ENCODE data around the gene MAIP1. TPM values are rescaled to one million over a fixed set of nuclear protein-coding genes. Genes with fewer than 3 reads are reported as not detected.
"Not testable (repeated sequence)": the region's sequence is repeated elsewhere in the genome, so short reads cannot be mapped to it uniquely, and the experiment has no call there.

The MAIP1 gene, protein sequence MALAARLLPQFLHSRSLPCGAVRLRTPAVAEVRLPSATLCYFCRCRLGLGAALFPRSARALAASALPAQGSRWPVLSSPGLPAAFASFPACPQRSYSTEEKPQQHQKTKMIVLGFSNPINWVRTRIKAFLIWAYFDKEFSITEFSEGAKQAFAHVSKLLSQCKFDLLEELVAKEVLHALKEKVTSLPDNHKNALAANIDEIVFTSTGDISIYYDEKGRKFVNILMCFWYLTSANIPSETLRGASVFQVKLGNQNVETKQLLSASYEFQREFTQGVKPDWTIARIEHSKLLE
- 10 to 100 TPM; 17.9 to 18.5 TPM for total RNA-seq
- 10 to 100 TPM; 11.5 to 16.8 (median 12.6) TPM for polyA plus RNA-seq
- total RNA-seq = 10.6 to 25.8 (median 15.7) reads per million in 6 experiments

DNA sequence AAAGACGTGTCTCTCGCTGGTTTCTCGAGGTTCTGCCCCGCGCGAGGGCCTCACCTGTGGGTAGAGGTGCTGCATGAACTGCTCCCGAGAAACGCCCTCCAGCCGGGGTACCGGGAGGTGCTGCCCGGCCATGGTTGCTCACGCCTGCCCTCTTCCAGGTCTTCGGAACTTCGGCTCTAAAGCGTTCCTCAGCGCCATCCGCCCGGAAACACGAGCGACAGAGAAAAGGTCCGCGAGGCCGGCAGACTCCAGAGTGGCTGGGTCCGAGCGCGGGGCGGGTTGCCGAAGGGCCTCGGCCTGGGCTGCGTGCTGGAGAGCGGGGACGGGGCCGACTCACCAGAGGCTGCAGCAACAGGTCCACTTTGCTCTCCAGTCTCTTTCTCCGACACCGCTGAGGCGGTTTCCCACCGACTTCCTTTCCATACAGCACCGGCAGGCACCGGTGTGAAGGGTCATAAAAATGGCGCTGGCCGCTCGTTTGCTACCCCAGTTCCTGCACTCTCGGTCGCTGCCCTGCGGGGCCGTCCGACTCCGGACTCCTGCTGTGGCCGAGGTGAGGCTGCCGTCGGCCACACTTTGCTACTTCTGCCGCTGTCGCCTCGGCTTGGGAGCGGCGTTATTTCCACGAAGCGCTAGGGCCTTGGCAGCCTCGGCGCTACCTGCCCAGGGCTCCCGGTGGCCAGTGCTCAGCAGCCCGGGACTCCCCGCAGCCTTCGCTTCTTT, at the start of gene MAIP1, which contains the start of gene TYW5:
Gene MAIP1, plus strand, starts transcription at position 244 of the 723 bp plus-strand sequence. Its CDS starts 217 bp downstream, at position 461.
Gene TYW5, minus strand, starts transcription at position 153 of the 723 bp plus-strand sequence. Its CDS starts 21 bp downstream, at position 132.
- DNase-seq (peak; percentile 63 to 90 (median 74)), ATAC-seq (peak; percentile 89 to 92)
- peak within 1 kb of the TSS; percentile 92 to 98 (median 96) for H3K27ac Mint-ChIP-seq
- peaks cover 0 to 20% (median 8%) of the 10 kb centered on the region in 3 donors for H3K36me3 Mint-ChIP-seq
- no peaks in the 10 kb centered on the region for H3K9me3 Mint-ChIP-seq
- peaks cover 19 to 65% (median 51%) of the 10 kb centered on the region in 4 donors for H3K4me1 Mint-ChIP-seq
- no peaks in the 10 kb centered on the region for H3K27me3 Mint-ChIP-seq
- peak within 1 kb of the TSS; percentile 95 to 99 (median 98) for H3K4me3 Mint-ChIP-seq
- POLR2A ChIA-PET = interaction anchor here (0.7 to 1.2 kb wide), 2 partner anchors 45 to 571 kb away, joined by 3 read pairs; partner anchors contain the start of genes C2orf69 and SGO2

DNA sequence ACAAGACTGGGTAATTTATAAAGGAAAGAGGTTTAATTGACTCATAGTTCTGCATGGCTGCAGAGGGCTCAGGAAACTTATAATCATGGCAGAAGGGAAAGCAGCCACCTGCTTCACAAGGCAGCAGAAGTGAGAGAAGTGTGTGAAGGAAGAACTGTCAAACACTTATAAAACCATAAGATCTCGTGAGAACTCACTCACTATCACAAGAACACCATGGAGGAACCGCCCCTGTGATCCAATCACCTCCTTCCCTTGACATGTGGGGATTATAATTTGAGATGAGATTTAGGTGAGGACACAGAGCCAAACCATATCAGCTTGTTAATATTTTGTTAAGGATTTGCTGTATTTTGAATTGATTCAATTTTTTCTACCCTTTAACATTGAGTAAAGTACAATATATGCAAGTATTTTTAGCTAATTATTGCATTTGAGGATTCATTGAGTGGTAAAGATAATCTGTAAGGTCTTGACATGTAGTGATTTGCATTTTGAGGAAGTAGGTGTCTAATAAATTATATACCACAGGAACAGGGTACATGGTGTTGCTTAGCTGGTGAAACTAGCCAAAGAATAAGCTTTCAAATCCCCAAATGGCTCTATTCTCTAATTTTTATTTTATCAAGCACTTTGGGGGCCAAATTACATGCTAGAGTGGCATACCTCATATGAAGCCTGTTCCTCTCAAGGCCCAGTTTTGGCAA, 48.2 kb upstream of the MAIP1 start:
- POLR2A ChIA-PET = no interaction called here
- Mint-ChIP-seq H3K4me3 (no peak overlapping the region), H3K27me3 (peaks cover 2 to 23% (median 17%) of the 10 kb centered on the region in 5 donors), H3K36me3 (no peaks in the 10 kb centered on the region), H3K9me3 (no peaks in the 10 kb centered on the region), H3K4me1 (peaks cover 8 to 17% (median 13%) of the 10 kb centered on the region in 4 donors), H3K27ac (no peak overlapping the region)
- DNase-seq (no peak), ATAC-seq (no peak)

DNA sequence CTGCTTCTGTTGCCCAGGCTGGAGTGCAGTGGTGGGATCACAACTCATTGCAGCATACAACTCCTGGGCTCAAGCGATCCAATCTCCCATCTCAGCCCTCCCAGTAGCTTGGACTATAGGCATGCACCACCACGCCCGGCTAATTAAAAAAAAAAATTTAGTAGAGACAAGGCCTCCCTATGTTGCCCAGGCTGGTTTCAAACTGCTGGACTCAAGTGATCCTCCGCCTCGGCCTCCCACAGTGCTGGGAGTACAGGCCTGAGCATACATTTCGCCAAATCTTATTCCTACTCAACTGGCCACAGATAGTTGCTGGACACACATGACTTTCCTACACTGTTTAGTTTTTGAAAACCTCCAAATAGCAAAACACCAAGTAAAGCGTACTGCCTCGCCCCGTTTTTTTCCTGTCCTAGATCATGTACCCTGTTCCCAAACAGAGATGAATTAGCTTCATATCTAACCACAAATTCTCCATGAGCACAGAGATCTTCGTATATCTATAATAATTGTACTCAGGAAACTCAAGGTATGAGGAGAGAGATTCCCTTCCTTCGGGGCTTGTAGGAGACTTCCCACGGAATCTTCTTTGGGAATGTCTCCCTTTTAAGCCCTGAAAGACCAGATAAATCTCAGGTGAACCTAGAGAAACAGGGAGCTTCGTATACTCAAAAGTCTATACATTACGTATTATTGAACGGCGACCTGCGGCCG, 44.9 kb upstream of the MAIP1 start:
- POLR2A ChIA-PET = interaction anchor here (0.6 to 1.0 kb wide), 3 partner anchors 45 to 1190 kb away, joined by 3 read pairs; partner anchors contain the start of genes NIF3L1 and PPIL3
- DNase-seq (no peak), ATAC-seq (no peak)
- Mint-ChIP-seq H3K9me3 (no peaks in the 10 kb centered on the region), H3K27me3 (peaks cover 0 to 16% (median 5%) of the 10 kb centered on the region in 5 donors), H3K27ac (peak overlapping the region; percentile 82 to 98 (median 94)), H3K36me3 (peaks cover 0 to 1% (median under 1%) of the 10 kb centered on the region in 3 donors), H3K4me3 (peak overlapping the region; percentile 90 to 99 (median 95)), H3K4me1 (peaks cover 20 to 41% (median 33%) of the 10 kb centered on the region in 4 donors)

DNA sequence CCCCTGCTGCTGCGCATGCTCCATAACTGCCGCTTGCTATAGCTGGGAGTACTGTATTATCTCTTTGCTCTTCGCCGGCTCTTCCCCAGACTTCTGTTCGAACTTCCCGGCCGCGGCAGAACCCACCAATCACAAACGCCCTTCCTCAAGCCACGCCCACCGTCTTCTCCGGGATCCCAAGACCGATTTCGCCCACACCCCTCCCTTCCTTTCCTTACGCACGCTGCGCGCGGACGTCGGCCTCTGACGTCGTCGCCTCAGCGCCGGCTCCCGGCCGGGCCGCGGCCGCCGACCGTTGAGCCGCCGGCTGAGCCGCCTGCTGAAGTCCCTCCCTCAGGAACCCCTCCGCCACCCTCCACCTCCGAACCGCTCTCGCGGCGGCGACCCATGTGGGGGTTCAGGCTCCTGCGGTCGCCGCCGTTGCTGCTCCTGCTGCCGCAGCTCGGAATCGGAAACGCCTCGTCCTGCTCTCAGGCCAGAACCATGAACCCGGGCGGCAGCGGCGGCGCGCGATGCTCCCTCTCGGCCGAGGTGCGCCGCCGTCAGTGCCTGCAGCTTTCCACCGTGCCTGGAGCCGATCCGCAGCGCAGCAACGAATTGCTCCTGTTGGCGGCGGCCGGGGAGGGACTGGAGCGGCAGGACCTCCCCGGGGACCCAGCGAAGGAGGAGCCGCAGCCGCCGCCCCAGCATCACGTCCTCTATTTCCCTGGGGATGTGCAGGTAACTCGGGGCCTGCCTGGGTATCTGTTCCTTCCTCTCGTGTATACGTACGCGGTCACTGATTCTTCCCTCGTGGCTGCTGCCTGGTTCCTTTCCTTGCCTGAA, 44.1 kb upstream of the MAIP1 start, which contains the start of gene C2orf69:
Gene C2orf69, plus strand, starts transcription at position 242 of the 825 bp plus-strand sequence. Its CDS starts 146 bp downstream, at position 388.
- peak; percentile 75 to 83 for ATAC-seq
- H3K27ac Mint-ChIP-seq = peak within 1 kb of the TSS; percentile 92 to 98 (median 94)
- peaks cover 20 to 41% (median 35%) of the 10 kb centered on the region in 4 donors for H3K4me1 Mint-ChIP-seq
- peaks cover 0 to 8% (median 7%) of the 10 kb centered on the region in 3 donors for H3K36me3 Mint-ChIP-seq
- peaks cover 0 to under 1% (median 0%) of the 10 kb centered on the region in 9 donors for H3K9me3 Mint-ChIP-seq
- POLR2A ChIA-PET = interaction anchor here (0.6 to 1.0 kb wide), 4 partner anchors 8 to 1190 kb away, joined by 3 read pairs; partner anchors contain the start of genes NIF3L1 and PPIL3
- peak; percentile 73 to 92 (median 83) for DNase-seq
- H3K27me3 Mint-ChIP-seq = peaks cover 0 to 10% (median 2%) of the 10 kb centered on the region in 5 donors
- H3K4me3 Mint-ChIP-seq = peak within 1 kb of the TSS; percentile 90 to 99 (median 95)

DNA sequence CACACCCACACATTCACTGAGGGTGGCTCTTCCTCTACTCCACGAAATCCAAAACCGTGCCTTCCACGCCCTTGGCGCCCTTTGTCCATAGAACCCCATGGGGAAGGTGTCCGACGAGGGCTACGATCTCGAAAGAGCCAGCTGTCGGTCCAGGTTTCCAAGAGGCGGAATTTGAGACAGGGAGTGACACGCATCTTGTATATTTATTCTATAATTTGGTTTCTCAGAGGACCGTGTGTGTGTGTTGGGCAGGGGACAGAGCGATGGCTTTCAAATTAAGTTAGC, 43.6 kb upstream of the MAIP1 start:
- ATAC-seq = no peak

DNA sequence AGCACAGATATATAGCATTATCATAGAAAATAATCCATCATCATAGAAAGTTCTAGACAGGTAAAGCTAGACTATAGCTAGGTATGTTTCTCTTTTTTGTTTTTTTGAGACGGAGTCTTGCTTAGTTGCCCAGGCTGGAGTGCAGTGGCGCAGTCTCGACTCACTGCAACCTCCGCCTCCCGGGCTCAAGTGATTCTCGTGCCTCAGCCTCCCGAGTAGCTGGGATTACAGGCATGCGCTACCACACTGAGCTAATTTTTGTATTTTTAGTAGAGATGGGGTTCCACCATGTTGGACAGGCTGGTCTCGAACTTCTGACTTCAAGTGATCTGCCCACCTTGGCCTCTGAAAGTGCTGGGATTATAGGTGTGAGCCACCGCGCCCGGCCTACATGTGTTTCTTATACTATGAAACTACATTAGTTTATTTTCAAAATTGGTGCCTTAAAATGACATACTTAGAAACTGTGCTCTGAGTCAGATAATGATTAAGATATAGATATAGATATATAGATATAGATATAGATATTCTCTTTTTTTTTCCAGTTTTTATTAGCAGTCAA, 42.7 kb upstream of the MAIP1 start:
- peak overlapping the region; percentile 45 to 99 (median 84) for H3K4me3 Mint-ChIP-seq
- ATAC-seq, DNase-seq, H3K9me3 Mint-ChIP-seq, H3K27me3 Mint-ChIP-seq: not testable (repeated sequence)
- H3K27ac Mint-ChIP-seq = peak overlapping the region in 2 of 10 donors; percentile 53 to 63
- POLR2A ChIA-PET = interaction anchor here (1.0 kb wide), 1 partner anchor 10 kb away, joined by 3 read pairs; no protein-coding TSS in a partner anchor
- peaks cover 0 to 21% (median 19%) of the 10 kb centered on the region in 3 donors for H3K36me3 Mint-ChIP-seq
- H3K4me1 Mint-ChIP-seq = peaks cover 21 to 45% (median 34%) of the 10 kb centered on the region in 4 donors

More for the DNA sequence above, 43.6 kb upstream of the MAIP1 start:
- POLR2A ChIA-PET = interaction anchor here (1.0 kb wide), 1 partner anchor 9 kb away, joined by 3 read pairs; no protein-coding TSS in a partner anchor
- peak overlapping the region; percentile 92 to 98 (median 94) for H3K27ac Mint-ChIP-seq
- H3K4me3 Mint-ChIP-seq = peak overlapping the region; percentile 90 to 99 (median 95)
- H3K9me3 Mint-ChIP-seq = peaks cover 0 to 5% (median 0%) of the 10 kb centered on the region in 9 donors
- peaks cover 0 to 13% (median 12%) of the 10 kb centered on the region in 3 donors for H3K36me3 Mint-ChIP-seq
- peaks cover 21 to 42% (median 37%) of the 10 kb centered on the region in 4 donors for H3K4me1 Mint-ChIP-seq
- H3K27me3 Mint-ChIP-seq = peaks cover 0 to 7% (median 2%) of the 10 kb centered on the region in 5 donors
- DNase-seq = no peak

DNA sequence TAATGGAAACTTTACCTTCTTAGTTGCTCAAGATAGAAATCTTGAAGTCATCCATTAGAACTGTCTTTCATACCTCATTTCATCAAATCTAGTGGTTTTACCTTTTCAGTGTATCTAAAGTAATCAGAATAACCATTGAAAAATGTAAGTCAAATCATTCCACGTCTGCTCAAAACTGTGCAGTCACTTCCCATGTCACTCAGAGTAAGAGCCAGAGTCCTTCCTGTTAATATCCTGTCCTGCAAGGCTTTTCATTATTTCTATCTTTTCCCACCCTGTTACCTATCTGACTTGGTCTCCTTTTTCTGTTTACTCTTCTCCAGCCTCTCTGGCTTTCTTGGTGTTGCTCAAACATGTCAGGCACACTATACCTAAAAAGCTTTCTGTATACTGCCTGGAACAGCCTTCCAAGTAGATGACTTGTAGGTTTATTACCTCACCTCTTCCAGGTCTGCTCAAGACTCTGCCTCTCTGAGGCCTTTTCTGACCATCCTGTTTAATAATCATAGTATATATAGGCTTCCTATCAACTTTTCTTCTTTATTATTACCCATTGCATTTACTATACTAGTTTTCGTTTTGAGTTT, 40.9 kb upstream of the MAIP1 start:
- Mint-ChIP-seq H3K36me3 (peaks cover 0 to 33% (median 26%) of the 10 kb centered on the region in 3 donors), H3K27me3 (no peaks in the 10 kb centered on the region), H3K4me1 (peaks cover 21 to 45% (median 37%) of the 10 kb centered on the region in 4 donors), H3K4me3 (peak overlapping the region in 7 of 10 donors; percentile 1 to 41 (median 11)), H3K9me3 (peaks cover 0 to 5% (median 0%) of the 10 kb centered on the region in 9 donors), H3K27ac (peak overlapping the region in 6 of 10 donors; percentile 1 to 46 (median 14))
- DNase-seq = no peak
- POLR2A ChIA-PET = no interaction called here
- no peak for ATAC-seq

DNA sequence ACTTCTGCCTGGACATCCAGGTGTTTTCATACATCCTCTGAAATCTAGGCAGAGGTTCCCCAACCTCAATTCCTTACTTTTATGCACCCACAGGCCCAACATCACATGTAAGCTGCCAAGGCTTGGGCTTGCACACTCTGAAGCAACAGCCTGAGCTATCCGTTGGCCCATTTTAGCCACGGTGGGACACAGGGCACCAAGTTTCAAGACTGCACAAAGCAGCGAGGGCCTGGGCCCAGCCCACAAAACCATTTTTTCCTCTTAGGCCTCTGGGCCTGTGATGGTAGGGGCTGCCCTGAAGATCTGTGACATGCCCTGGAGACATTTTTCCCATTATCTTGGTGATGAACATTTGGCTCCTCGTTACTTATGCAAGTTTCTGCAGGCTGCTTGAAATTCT, 38.4 kb upstream of the MAIP1 start:
- H3K27ac Mint-ChIP-seq = no peak overlapping the region
- H3K4me1 Mint-ChIP-seq = peaks cover 17 to 46% (median 25%) of the 10 kb centered on the region in 4 donors
- no peak for DNase-seq
- no peak for ATAC-seq
- peaks cover 0 to 35% (median 26%) of the 10 kb centered on the region in 3 donors for H3K36me3 Mint-ChIP-seq
- POLR2A ChIA-PET = no interaction called here
- no peak overlapping the region for H3K4me3 Mint-ChIP-seq
- H3K9me3 Mint-ChIP-seq = peaks cover 0 to 5% (median 0%) of the 10 kb centered on the region in 9 donors
- no peaks in the 10 kb centered on the region for H3K27me3 Mint-ChIP-seq

DNA sequence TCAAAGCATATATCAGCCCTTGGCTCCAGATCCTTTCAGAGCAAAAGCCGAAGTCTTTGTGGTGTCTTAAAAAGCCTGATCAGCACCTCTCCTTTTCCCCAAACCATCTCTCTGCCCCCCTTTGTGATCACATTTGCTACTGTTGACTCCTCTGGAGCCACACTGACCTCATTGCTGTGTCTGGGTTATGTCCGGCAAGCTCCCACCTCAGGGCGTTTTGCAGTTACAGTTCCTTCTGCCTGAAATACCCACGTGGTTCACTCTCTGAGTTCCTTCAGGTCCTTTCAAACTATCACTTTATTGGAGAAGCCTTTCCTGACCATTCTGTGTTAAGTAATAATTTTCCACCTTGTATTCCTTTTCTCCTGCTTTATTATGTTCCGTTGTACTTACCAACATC, 32.5 kb upstream of the MAIP1 start:
- ATAC-seq = no peak
- H3K27ac Mint-ChIP-seq = peak overlapping the region in 3 of 10 donors; percentile 36 to 63 (median 37)
- no peak for DNase-seq
- peaks cover 0 to 34% (median 3%) of the 10 kb centered on the region in 3 donors for H3K36me3 Mint-ChIP-seq
- H3K4me1 Mint-ChIP-seq = peaks cover 9 to 21% (median 11%) of the 10 kb centered on the region in 4 donors
- H3K4me3 Mint-ChIP-seq = no peak overlapping the region
- no peaks in the 10 kb centered on the region for H3K9me3 Mint-ChIP-seq
- POLR2A ChIA-PET = no interaction called here
- no peaks in the 10 kb centered on the region for H3K27me3 Mint-ChIP-seq

DNA sequence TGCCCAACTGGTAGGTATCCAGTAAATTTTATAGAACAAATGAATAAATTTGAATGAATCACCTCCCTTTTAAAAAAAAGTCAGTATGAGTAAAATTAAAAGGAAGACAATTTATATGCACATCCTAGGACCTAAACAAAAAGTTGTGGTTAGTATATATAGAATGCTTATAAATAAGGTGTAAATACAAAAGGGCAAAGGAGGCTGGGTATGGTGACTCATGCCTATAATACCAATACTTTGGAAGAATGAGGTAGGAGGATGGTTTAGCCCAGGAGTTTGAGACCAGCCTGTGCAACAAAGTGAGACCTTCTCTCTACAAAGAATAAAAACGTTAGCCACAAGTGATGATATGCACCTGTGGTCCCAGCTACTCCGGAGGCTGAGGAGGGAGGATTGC, 31.5 kb upstream of the MAIP1 start:
- Mint-ChIP-seq H3K9me3 (no peaks in the 10 kb centered on the region), H3K4me3 (no peak overlapping the region), H3K27me3 (no peaks in the 10 kb centered on the region), H3K4me1 (peaks cover 8 to 21% (median 11%) of the 10 kb centered on the region in 4 donors), H3K27ac (peak overlapping the region in 4 of 10 donors; percentile 5 to 56 (median 40)), H3K36me3 (peaks cover 0 to 31% (median 2%) of the 10 kb centered on the region in 3 donors)
- POLR2A ChIA-PET = no interaction called here
- ATAC-seq (no peak), DNase-seq (no peak)

Measured in naive thymus-derived CD8-positive, alpha-beta T cell (primary cell).